ENCODE results near the gene IMMP1L. TPM values are rescaled to one million over a fixed set of nuclear protein-coding genes. Genes with fewer than 3 reads are reported as not detected.

The IMMP1L gene
- total RNA-seq, 1 experiment from 2014 or later, result 38.5 TPM

DNA sequence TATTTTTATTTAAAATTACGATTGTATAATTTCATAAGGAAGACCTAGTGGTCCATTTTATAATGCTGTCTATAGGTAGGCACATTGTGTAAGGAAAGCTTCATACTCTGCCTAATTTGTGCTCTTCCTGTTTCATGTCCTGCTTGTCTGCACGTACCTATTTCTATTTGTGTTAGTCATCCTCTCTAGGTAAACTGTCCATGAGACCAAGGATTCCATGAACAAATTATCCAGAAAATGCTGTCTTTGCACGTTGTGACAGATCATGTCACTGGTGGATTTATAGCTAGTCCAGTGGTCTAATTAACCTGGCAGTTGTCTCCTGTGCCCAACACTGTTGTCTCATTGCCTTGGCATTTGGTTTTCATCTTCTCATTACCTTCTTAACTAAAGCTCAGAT, 95.1 kb downstream of the IMMP1L start:
- ATAC-seq, result no peak
- H3K36me3 ChIP-seq (ENCODE audit: control insufficient read depth in 1 of 2, insufficient read depth in 2 of 2, low read length in 2 of 2), result no peaks in the 10 kb centered on the region
- no peak overlapping the region for H3K4me3 ChIP-seq (replicated peaks in 1 of 2; ENCODE audit: low read depth in 1 of 2, low read length in 2 of 2)
- H3K27ac ChIP-seq (ENCODE audit: low read depth, low read length), result no peak overlapping the region
- ChIA-PET RAD21 (ENCODE audit: low non-redundant PET in 1 of 2, low total read pairs in 2 of 2, uncharacterized antibody in 2 of 2, unreplicated experiment in 2 of 2) (no interaction called here), CTCF (no interaction called here), POLR2A (no interaction called here)
- no peaks in the 10 kb centered on the region for H3K4me1 ChIP-seq (ENCODE audit: control insufficient read depth in 1 of 2, insufficient read depth in 2 of 2, low read length in 2 of 2)
- no peak for DNase-seq (ENCODE audit: low read depth, low spot score)
- H3K9me2 ChIP-seq (ENCODE audit: insufficient read depth), result no peaks in the 10 kb centered on the region
- H3K9me3 ChIP-seq (ENCODE audit: control insufficient read depth in 1 of 2, insufficient read depth in 1 of 2, low read depth in 1 of 2, low read length in 2 of 2), result no peaks in the 10 kb centered on the region
- no peak overlapping the region for H2AFZ ChIP-seq (ENCODE audit: low read depth, low read length, poor library complexity, severe bottlenecking)
- H3K79me2 ChIP-seq (ENCODE audit: insufficient read depth, low read length), result 0 out of 2 replicates have a peak, but pooled peaks cover 2% of the 10 kb centered on the region
- H3K4me2 ChIP-seq (ENCODE audit: low read length), result no peak overlapping the region
- TF ChIP-seq YY1 (IDR thresholded peaks at IDR 0.05; ENCODE audit: extremely low read depth, insufficient replicate concordance, low read depth, low read length), result no peak
- no peak for TF ChIP-seq SRF (IDR thresholded peaks at IDR 0.05; ENCODE audit: low read depth)
- no peak for TF ChIP-seq POLR2A (IDR thresholded peaks at IDR 0.05; ENCODE audit: borderline replicate concordance, extremely low read depth, insufficient read depth, insufficient read length)
- TF ChIP-seq FOSL1 (IDR thresholded peaks at IDR 0.05; ENCODE audit: low read depth), result no peak
- TF ChIP-seq CBX3 (IDR thresholded peaks at IDR 0.05; ENCODE audit: low read depth), result no peak
- no peak for TF ChIP-seq POLR2AphosphoS5 (IDR thresholded peaks at IDR 0.05; ENCODE audit: low read depth, low read length)
- TF ChIP-seq EZH2phosphoT487 (IDR thresholded peaks at IDR 0.05; ENCODE audit: borderline replicate concordance), result no peak
- TF ChIP-seq, protein P1, sequence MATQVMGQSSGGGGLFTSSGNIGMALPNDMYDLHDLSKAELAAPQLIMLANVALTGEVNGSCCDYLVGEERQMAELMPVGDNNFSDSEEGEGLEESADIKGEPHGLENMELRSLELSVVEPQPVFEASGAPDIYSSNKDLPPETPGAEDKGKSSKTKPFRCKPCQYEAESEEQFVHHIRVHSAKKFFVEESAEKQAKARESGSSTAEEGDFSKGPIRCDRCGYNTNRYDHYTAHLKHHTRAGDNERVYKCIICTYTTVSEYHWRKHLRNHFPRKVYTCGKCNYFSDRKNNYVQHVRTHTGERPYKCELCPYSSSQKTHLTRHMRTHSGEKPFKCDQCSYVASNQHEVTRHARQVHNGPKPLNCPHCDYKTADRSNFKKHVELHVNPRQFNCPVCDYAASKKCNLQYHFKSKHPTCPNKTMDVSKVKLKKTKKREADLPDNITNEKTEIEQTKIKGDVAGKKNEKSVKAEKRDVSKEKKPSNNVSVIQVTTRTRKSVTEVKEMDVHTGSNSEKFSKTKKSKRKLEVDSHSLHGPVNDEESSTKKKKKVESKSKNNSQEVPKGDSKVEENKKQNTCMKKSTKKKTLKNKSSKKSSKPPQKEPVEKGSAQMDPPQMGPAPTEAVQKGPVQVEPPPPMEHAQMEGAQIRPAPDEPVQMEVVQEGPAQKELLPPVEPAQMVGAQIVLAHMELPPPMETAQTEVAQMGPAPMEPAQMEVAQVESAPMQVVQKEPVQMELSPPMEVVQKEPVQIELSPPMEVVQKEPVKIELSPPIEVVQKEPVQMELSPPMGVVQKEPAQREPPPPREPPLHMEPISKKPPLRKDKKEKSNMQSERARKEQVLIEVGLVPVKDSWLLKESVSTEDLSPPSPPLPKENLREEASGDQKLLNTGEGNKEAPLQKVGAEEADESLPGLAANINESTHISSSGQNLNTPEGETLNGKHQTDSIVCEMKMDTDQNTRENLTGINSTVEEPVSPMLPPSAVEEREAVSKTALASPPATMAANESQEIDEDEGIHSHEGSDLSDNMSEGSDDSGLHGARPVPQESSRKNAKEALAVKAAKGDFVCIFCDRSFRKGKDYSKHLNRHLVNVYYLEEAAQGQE (IDR thresholded peaks at IDR 0.05; ENCODE audit: low read depth), result no peak
- TF ChIP-seq, protein P2, sequence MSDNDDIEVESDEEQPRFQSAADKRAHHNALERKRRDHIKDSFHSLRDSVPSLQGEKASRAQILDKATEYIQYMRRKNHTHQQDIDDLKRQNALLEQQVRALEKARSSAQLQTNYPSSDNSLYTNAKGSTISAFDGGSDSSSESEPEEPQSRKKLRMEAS (IDR thresholded peaks at IDR 0.05), result no peak
- TF ChIP-seq, protein P3, sequence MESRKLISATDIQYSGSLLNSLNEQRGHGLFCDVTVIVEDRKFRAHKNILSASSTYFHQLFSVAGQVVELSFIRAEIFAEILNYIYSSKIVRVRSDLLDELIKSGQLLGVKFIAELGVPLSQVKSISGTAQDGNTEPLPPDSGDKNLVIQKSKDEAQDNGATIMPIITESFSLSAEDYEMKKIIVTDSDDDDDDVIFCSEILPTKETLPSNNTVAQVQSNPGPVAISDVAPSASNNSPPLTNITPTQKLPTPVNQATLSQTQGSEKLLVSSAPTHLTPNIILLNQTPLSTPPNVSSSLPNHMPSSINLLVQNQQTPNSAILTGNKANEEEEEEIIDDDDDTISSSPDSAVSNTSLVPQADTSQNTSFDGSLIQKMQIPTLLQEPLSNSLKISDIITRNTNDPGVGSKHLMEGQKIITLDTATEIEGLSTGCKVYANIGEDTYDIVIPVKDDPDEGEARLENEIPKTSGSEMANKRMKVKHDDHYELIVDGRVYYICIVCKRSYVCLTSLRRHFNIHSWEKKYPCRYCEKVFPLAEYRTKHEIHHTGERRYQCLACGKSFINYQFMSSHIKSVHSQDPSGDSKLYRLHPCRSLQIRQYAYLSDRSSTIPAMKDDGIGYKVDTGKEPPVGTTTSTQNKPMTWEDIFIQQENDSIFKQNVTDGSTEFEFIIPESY (IDR thresholded peaks at IDR 0.05; ENCODE audit: extremely low read depth, insufficient replicate concordance, low read length), result no peak
- H4K20me1 ChIP-seq (ENCODE audit: insufficient read depth), result no peaks in the 10 kb centered on the region
- H3K9ac ChIP-seq (ENCODE audit: low read length), result no peak overlapping the region
- intact Hi-C loops (cut with micrococcal nuclease), result loop anchor here (10.0 kb wide), 1 partner anchor 60 kb away; no protein-coding TSS in a partner anchor
- H3K27me3 ChIP-seq (ENCODE audit: insufficient read depth, low read length), result no peaks in the 10 kb centered on the region
- BruUV-seq (replicated peaks), result no TSS peak

All from HCT116 (cell line).